Neural progenitor cell (in vitro differentiated cells): ENCODE measurements around the gene TCEANC. TPM values are rescaled to one million over a fixed set of nuclear protein-coding genes. Genes with fewer than 3 reads are reported as not detected.
A peak's percentile ranks its signal among the peaks of the same experiment; 100 is the strongest.

Source experiments
- DNase-seq: peaks from one replicate; pipeline ENCODE4 v3.0.0-alpha.2; 2016; ENCODE audit warnings: low spot score
- H2AFZ ChIP-seq: fragments of 200-600 bp; sonication (generic); replicated peaks from 2 replicates; pipeline ENCODE4 v1.6.1; 2016; ENCODE audit warnings: antibody characterized with exemption
- H3F3A ChIP-seq: fragments of 200-600 bp; sonication (generic); 2 replicates; pipeline ENCODE4 v1.6.1; 2016; ENCODE audit warnings: antibody characterized with exemption, low read depth
- H3K27ac ChIP-seq: fragments of 200-600 bp; sonication (generic); 2 replicates; pipeline ENCODE4 v1.5.1; 2016; ENCODE audit warnings: mild to moderate bottlenecking
- H3K27me3 ChIP-seq: fragments of 200-600 bp; sonication (generic); 2 replicates; pipeline ENCODE4 v1.6.1; 2016; ENCODE audit warnings: mild to moderate bottlenecking, moderate library complexity
- H3K36me3 ChIP-seq: fragments of 200-600 bp; sonication (generic); 2 replicates; pipeline ENCODE4 v1.5.1; 2016
- H3K4me1 ChIP-seq: fragments of 200-600 bp; sonication (generic); 2 replicates; pipeline ENCODE4 v1.6.1; 2016; ENCODE audit warnings: mixed run types
- H3K4me2 ChIP-seq: fragments of 200-600 bp; sonication (generic); 2 replicates; pipeline ENCODE4 v1.6.1; 2016
- H3K4me3 ChIP-seq: fragments of 200-600 bp; sonication (generic); 2 replicates; pipeline ENCODE4 v1.5.1; 2016
- H3K79me2 ChIP-seq: fragments of 200-600 bp; sonication (generic); 2 replicates; pipeline ENCODE4 v1.6.1; 2016; ENCODE audit warnings: low read depth
- H3K9ac ChIP-seq: fragments of 200-600 bp; sonication (generic); 2 replicates; pipeline ENCODE4 v1.6.1; 2016
- H3K9me3 ChIP-seq: fragments of 200-600 bp; sonication (generic); 2 replicates; pipeline ENCODE4 v1.5.1; 2016; ENCODE audit warnings: low read depth
- H4K20me1 ChIP-seq: fragments of 200-600 bp; sonication (generic); 2 replicates; pipeline ENCODE4 v1.6.1; 2016; ENCODE audit warnings: low read depth
- H3K27ac Mint-ChIP-seq: 3 replicates; pipeline ENCODE4 v1.8.0; 2021; ENCODE audit warnings: mixed read lengths
- H3K27me3 Mint-ChIP-seq: 2 replicates; pipeline ENCODE4 v1.8.0; 2022; ENCODE audit warnings: low read depth, mild to moderate bottlenecking, inconsistent platforms, moderate library complexity, mixed read lengths; ENCODE audit not compliant: insufficient read depth
- H3K36me3 Mint-ChIP-seq: 3 replicates; pipeline ENCODE4 v1.8.0; 2021; ENCODE audit warnings: mixed read lengths
- H3K4me1 Mint-ChIP-seq: 3 replicates; pipeline ENCODE4 v1.8.0; 2021; ENCODE audit warnings: mixed read lengths
- H3K4me3 Mint-ChIP-seq: 3 replicates; pipeline ENCODE4 v1.8.0; 2021; ENCODE audit warnings: mild to moderate bottlenecking, moderate library complexity, mixed read lengths
- H3K9me3 Mint-ChIP-seq: 3 replicates; pipeline ENCODE4 v1.8.0; 2020; ENCODE audit warnings: mixed read lengths
- EZH2 ChIP-seq: fragments of 200-600 bp; sonication (generic); IDR thresholded peaks from 2 replicates; pipeline ENCODE4 v1.6.1; 2017; ENCODE audit warnings: antibody characterized with exemption, mild to moderate bottlenecking, moderate library complexity
- EZH2phosphoT487 ChIP-seq: fragments of 200-600 bp; sonication (generic); IDR thresholded peaks from 2 replicates; pipeline ENCODE4 v1.6.1; 2017; ENCODE audit warnings: antibody characterized with exemption
- total RNA-seq: library from RNA; depleted of rRNA; stranded (reverse); fragments of >200 nt; gene quantifications from 2 replicates; pipeline ENCODE4 v1.2.3, GENCODE V29; 2015; ENCODE audit warnings: low replicate concordance
- TF ChIP-seq, protein P1 (sequence below): fragments of 200-600 bp; sonication (generic); IDR thresholded peaks from 2 replicates; pipeline ENCODE4 v1.5.1; 2017; ENCODE audit warnings: antibody characterized with exemption, mild to moderate bottlenecking

TCEANC gene
- total RNA-seq, 1 donor from 2014 or later: 6.8 TPM

DNA sequence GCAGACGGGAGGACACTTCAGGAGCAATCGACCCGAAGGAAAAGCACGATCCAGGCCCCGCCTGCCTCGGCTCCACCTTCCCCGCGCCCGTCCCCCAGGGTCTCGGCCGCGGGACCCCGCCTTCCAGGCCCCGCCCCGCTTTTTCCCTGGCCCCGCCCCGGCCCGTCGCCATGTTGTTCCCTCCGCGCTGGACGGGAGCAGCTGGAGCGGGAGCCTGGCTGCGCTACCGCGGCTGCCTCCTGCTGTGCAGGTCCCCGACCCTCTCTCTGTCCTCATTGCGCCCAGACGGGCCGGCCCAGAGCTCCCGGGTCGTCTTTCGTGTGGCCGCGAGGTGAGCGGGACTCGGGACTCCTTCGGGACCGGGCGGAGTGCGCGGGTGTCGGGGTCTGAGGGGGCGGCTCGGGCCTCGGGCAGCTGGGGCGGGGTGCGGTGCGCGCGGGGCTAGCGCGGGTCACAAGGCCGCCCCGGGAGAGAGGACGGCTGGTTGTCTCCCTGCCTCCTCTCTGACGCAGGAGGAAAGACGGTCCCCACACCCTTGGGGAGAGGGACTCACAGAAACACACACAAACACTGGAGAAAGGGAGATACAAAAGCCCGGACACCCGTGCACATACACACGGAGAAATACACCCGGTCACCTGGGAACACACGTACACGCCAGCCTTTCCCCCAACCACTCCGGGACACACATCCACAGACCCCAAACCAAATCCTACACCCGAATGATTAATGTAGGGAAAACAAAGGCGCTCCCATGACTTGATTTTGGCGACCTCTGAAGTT, 36.2 kb downstream of the TCEANC start, which contains the start of gene RAB9A:
TSS of gene RAB9A (plus strand) at position 171 of the 783 bp plus-strand sequence. CDS start 19,619 bp downstream, outside the sequence.
- peak within 1 kb of the TSS; percentile 78 for H2AFZ ChIP-seq
- peak within 1 kb of the TSS; percentile 74 for H3K4me3 ChIP-seq
- H3K27me3 ChIP-seq: peaks cover 19% of the 10 kb centered on the region
- no peaks in the 10 kb centered on the region for H3K36me3 ChIP-seq
- peaks cover 51% of the 10 kb centered on the region for H3K79me2 ChIP-seq
- peaks cover 1% of the 10 kb centered on the region for H3K36me3 Mint-ChIP-seq
- peak; percentile 86 for DNase-seq
- peak within 1 kb of the TSS; percentile 85 for H3K27ac Mint-ChIP-seq
- TF ChIP-seq EZH2phosphoT487: no peak
- TF ChIP-seq EZH2: no peak
- TF ChIP-seq, protein P1, sequence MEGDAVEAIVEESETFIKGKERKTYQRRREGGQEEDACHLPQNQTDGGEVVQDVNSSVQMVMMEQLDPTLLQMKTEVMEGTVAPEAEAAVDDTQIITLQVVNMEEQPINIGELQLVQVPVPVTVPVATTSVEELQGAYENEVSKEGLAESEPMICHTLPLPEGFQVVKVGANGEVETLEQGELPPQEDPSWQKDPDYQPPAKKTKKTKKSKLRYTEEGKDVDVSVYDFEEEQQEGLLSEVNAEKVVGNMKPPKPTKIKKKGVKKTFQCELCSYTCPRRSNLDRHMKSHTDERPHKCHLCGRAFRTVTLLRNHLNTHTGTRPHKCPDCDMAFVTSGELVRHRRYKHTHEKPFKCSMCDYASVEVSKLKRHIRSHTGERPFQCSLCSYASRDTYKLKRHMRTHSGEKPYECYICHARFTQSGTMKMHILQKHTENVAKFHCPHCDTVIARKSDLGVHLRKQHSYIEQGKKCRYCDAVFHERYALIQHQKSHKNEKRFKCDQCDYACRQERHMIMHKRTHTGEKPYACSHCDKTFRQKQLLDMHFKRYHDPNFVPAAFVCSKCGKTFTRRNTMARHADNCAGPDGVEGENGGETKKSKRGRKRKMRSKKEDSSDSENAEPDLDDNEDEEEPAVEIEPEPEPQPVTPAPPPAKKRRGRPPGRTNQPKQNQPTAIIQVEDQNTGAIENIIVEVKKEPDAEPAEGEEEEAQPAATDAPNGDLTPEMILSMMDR: no peak
- H3K27me3 Mint-ChIP-seq: no peaks in the 10 kb centered on the region
- H3K27ac ChIP-seq: no peak within 1 kb of the TSS
- H3K9me3 ChIP-seq: no peaks in the 10 kb centered on the region
- H3K4me2 ChIP-seq: peak within 1 kb of the TSS; percentile 76
- peaks cover 9% of the 10 kb centered on the region for H3K4me1 ChIP-seq
- H3K4me1 Mint-ChIP-seq: peaks cover 25% of the 10 kb centered on the region
- H3K9me3 Mint-ChIP-seq: no peaks in the 10 kb centered on the region
- peaks cover 32% of the 10 kb centered on the region for H4K20me1 ChIP-seq
- peak within 1 kb of the TSS; percentile 95 for H3K4me3 Mint-ChIP-seq
- H3K9ac ChIP-seq: peak within 1 kb of the TSS; percentile 46
- no peaks in the 10 kb centered on the region for H3F3A ChIP-seq

DNA sequence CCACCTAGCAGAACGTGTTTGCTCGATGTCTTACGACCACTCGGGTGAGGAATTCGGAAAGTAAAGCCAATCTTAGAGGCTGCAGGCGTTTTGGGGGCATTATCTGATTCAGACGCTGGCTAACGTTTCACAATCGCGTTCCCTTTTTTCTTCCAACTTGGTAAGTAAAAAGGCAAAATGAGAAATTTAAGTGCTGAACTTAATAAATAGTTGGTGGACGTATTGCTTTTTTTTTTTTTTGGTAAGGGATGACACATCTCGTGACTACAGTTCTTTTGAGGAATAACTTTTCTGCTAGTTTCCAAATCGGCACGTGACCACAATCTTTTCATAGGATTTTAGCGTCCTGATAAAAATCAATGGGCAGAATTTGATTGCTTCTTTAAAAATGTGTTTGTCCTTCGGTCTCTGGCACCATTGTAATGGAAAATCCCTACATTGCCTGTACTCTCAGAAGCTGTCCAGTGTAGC, 36.8 kb downstream of the TCEANC start:
- DNase-seq: peak; percentile 33
- Mint-ChIP-seq H3K9me3 (no peaks in the 10 kb centered on the region), H3K27ac (peak overlapping the region; percentile 85), H3K4me3 (peak overlapping the region; percentile 95), H3K27me3 (no peaks in the 10 kb centered on the region), H3K4me1 (peaks cover 25% of the 10 kb centered on the region), H3K36me3 (peaks cover 1% of the 10 kb centered on the region)
- Histone ChIP-seq H3F3A (no peaks in the 10 kb centered on the region), H3K9me3 (no peaks in the 10 kb centered on the region), H3K36me3 (no peaks in the 10 kb centered on the region), H3K4me3 (peak overlapping the region; percentile 74), H3K27me3 (peaks cover 19% of the 10 kb centered on the region), H3K9ac (peak overlapping the region; percentile 46), H3K79me2 (peaks cover 57% of the 10 kb centered on the region), H3K4me2 (peak overlapping the region; percentile 73), H3K27ac (no peak overlapping the region), H3K4me1 (peaks cover 13% of the 10 kb centered on the region), H2AFZ (peak overlapping the region; percentile 23), H4K20me1 (peaks cover 38% of the 10 kb centered on the region)
- TF ChIP-seq, protein P1: no peak
- TF ChIP-seq EZH2: no peak
- TF ChIP-seq EZH2phosphoT487: no peak

DNA sequence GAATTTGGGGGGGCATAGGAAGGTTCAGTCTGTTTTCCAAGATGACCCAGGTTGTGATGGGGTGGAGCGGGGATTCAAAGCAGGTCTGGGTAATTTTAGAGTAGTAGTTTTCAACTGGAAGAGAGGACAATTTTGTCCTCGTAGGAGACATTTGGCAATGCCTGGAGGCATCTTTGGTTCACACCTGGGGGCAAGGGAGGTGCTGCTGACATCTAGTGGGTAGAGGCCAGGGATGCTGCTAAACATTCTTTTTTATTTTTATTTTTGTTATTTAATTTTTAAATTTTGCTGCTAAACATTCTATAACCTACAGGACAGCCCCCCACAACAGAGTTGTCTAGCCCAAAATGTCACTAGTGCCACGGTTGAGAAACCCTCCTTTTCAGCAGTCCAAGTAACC, 37.9 kb downstream of the TCEANC start:
- H3K9me3 ChIP-seq: no peaks in the 10 kb centered on the region
- H2AFZ ChIP-seq: no peak overlapping the region
- H3K4me3 Mint-ChIP-seq: peak overlapping the region; percentile 95
- no peaks in the 10 kb centered on the region for H3K36me3 ChIP-seq
- H3K4me3 ChIP-seq: peak overlapping the region; percentile 74
- peaks cover 1% of the 10 kb centered on the region for H3K36me3 Mint-ChIP-seq
- peaks cover 47% of the 10 kb centered on the region for H4K20me1 ChIP-seq
- TF ChIP-seq, protein P1: peak; percentile 7
- TF ChIP-seq EZH2: no peak
- TF ChIP-seq EZH2phosphoT487: no peak
- no peak for DNase-seq
- peak overlapping the region; percentile 73 for H3K4me2 ChIP-seq
- H3K27me3 ChIP-seq: peaks cover 19% of the 10 kb centered on the region
- no peak overlapping the region for H3K9ac ChIP-seq
- no peak overlapping the region for H3K27ac ChIP-seq
- H3K9me3 Mint-ChIP-seq: no peaks in the 10 kb centered on the region
- peaks cover 68% of the 10 kb centered on the region for H3K79me2 ChIP-seq
- H3K27ac Mint-ChIP-seq: no peak overlapping the region
- peaks cover 14% of the 10 kb centered on the region for H3K4me1 ChIP-seq
- H3K4me1 Mint-ChIP-seq: peaks cover 29% of the 10 kb centered on the region
- no peaks in the 10 kb centered on the region for H3F3A ChIP-seq
- H3K27me3 Mint-ChIP-seq: no peaks in the 10 kb centered on the region
